ENCODE data around the gene CT47B1.
"Not testable (repeated sequence)": the region's sequence is repeated elsewhere in the genome, so short reads cannot be mapped to it uniquely, and the experiment has no call there.

The CT47B1 gene

GRCh38 chrX:120875766-120876165 is at the start of gene CT47B1:
Gene CT47B1 (minus strand): TSS chrX:120875866. CDS start chrX:120875670, 196 bp downstream.
- H3K9me3 Mint-ChIP-seq; H3K27me3 Mint-ChIP-seq; H3K4me1 Mint-ChIP-seq (ENCODE audit: low read depth); H3K36me3 Mint-ChIP-seq (ENCODE audit: low read depth); H3K27ac Mint-ChIP-seq; H3K4me3 Mint-ChIP-seq: not testable (repeated sequence)

DNA sequence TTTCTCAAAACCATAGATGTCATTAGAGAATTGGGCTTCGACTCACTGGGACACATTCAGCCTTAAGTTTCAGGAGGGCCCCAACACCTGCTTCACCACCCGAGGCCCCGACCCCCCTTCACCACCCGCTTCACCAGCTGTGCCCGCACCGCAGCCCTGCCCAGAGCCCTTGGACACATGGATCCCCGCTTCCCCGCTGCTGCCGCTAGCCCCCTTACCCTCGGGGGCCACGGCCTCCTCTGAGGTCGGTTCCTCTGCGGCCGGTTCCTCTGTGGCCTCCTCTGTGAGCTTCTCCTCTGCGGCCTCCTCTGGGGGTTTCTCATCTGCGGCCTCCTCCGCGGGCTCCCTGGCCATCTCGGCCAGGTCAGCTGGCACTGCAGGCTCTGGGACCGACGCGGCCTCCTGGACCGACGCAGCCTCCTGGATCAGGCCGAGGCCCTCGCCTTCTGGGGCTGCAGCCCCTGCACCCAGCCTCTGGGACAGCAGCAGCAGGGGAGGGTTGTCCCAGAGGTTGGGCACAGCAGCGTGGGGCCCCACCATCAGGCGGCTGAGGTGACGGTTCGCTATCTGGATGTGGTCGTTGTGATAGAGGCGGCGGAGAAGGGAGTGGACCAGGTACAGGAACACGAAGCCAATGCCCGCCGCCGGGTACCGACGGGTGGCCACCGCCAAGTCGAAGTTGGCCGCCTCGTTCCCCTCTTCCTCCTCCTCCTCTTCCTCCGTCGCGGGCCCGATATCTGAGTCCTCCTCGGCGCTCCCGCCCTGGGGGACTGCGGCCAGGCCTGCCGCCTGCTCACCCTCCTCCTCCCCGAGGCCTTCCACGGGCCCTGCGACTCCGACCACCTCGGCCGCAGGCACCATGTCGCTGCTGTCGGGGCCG is 748 bp downstream of the CT47B1 start:
- H3K4me1 Mint-ChIP-seq (ENCODE audit: low read depth), result no peaks in the 10 kb centered on the region
- H3K9me3 Mint-ChIP-seq, result no peaks in the 10 kb centered on the region
- H3K27ac Mint-ChIP-seq, result no peak overlapping the region
- H3K27me3 Mint-ChIP-seq, result peaks cover 2% of the 10 kb centered on the region
- H3K36me3 Mint-ChIP-seq (ENCODE audit: low read depth), result no peaks in the 10 kb centered on the region
- no peak overlapping the region for H3K4me3 Mint-ChIP-seq

DNA sequence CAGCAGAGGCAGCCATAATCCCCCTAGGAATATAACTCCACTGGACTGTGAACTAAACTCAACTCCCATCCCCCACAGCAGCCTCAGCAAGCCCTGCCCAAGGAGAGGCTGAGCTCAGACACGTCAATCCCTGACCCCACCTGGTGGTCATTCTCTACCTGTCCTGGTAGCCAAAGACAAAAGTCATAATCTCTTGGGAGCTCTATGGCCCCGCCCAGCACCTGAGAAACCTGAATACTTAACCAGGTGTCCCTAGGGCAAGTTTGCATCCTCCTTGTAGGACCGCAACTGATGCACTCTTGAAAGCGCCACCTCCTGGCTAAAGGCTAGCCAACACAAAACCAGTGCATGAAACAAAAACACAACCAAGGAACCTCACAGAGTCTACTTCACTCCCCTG is 18.4 kb downstream of the CT47B1 start:
- no peak overlapping the region for H3K4me3 Mint-ChIP-seq
- H3K36me3 Mint-ChIP-seq (ENCODE audit: low read depth), result no peaks in the 10 kb centered on the region
- H3K27ac Mint-ChIP-seq, result no peak overlapping the region
- no peaks in the 10 kb centered on the region for H3K4me1 Mint-ChIP-seq (ENCODE audit: low read depth)
- H3K9me3 Mint-ChIP-seq, result no peaks in the 10 kb centered on the region
- H3K27me3 Mint-ChIP-seq, result no peaks in the 10 kb centered on the region

DNA sequence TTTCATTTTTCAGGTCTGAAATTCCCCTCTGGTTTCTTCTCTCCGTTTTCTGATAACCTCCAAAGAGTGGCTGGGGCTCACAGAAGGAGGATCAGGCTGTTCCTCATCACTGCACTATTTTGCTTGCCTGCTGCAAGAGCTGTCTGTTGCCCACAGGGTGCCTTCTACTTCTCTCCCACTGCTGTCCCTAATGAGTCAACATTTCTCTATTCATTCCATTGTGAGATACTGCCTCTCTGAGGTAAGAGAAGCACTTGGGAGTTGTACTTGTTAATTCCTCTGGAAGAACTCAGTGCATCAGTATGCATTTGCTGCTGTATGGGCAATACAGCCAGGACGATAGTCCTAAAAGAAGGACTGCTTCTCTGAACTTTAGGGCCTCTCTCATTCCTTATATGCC is 34.8 kb downstream of the CT47B1 start:
- no peak overlapping the region for H3K4me3 Mint-ChIP-seq
- H3K27ac Mint-ChIP-seq, result no peak overlapping the region
- H3K36me3 Mint-ChIP-seq (ENCODE audit: low read depth), result no peaks in the 10 kb centered on the region
- no peaks in the 10 kb centered on the region for H3K4me1 Mint-ChIP-seq (ENCODE audit: low read depth)
- no peaks in the 10 kb centered on the region for H3K9me3 Mint-ChIP-seq
- no peaks in the 10 kb centered on the region for H3K27me3 Mint-ChIP-seq

GRCh38 chrX:120839491-120839890 is 36.2 kb downstream of the CT47B1 start:
- Mint-ChIP-seq H3K4me1 (ENCODE audit: low read depth) (no peaks in the 10 kb centered on the region), H3K27me3 (no peaks in the 10 kb centered on the region), H3K36me3 (ENCODE audit: low read depth) (no peaks in the 10 kb centered on the region), H3K4me3 (no peak overlapping the region), H3K27ac (no peak overlapping the region), H3K9me3 (no peaks in the 10 kb centered on the region)

DNA sequence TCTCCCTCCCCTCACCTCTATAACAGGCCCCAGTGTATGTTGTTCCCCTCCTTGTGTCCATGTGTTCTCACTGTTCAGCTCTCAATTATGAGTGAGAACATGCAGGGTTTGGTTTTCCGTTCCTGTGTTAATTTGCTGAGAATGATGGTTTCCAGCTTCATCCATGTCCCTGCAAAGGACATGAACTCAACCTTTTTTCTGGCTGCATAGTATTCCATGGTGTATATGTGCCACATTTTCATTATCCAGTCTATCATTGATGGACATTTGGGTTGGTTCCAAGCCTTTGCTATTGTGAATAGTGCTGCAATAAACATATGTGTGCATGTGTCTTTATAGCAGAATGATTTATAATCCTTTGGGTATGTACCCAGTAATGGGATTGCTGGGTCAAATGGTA is 48.5 kb downstream of the CT47B1 start:
- not testable (repeated sequence) for H3K4me1 Mint-ChIP-seq (ENCODE audit: low read depth); H3K4me3 Mint-ChIP-seq; H3K9me3 Mint-ChIP-seq; H3K27ac Mint-ChIP-seq; H3K27me3 Mint-ChIP-seq; H3K36me3 Mint-ChIP-seq (ENCODE audit: low read depth)

DNA sequence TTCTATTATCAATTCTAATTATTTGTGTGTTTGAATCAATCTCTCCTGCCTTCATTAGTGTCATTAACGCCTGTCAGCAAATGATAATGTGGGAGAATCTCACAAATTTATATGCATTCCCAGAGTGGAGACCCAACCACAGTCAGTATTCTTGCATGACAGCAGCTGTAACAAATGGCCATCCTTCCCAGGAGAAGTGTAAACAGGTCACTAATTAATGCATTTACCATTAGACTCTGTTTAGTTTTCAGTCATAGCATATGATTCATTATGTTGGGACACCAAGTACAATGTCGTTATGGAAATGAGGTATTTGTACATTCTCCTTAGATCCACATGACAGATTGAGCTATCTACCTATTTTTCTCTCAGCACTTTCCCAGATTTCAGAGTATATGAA is 50.5 kb downstream of the CT47B1 start:
- Mint-ChIP-seq H3K4me3 (no peak overlapping the region), H3K9me3 (no peaks in the 10 kb centered on the region), H3K4me1 (ENCODE audit: low read depth) (no peaks in the 10 kb centered on the region), H3K36me3 (ENCODE audit: low read depth) (no peaks in the 10 kb centered on the region), H3K27me3 (no peaks in the 10 kb centered on the region), H3K27ac (no peak overlapping the region)

GRCh38 chrX:120824021-120824420 is 51.6 kb downstream of the CT47B1 start:
- no peak overlapping the region for H3K27ac Mint-ChIP-seq
- no peaks in the 10 kb centered on the region for H3K27me3 Mint-ChIP-seq
- no peaks in the 10 kb centered on the region for H3K9me3 Mint-ChIP-seq
- no peak overlapping the region for H3K4me3 Mint-ChIP-seq
- H3K36me3 Mint-ChIP-seq (ENCODE audit: low read depth), result no peaks in the 10 kb centered on the region
- no peaks in the 10 kb centered on the region for H3K4me1 Mint-ChIP-seq (ENCODE audit: low read depth)

DNA sequence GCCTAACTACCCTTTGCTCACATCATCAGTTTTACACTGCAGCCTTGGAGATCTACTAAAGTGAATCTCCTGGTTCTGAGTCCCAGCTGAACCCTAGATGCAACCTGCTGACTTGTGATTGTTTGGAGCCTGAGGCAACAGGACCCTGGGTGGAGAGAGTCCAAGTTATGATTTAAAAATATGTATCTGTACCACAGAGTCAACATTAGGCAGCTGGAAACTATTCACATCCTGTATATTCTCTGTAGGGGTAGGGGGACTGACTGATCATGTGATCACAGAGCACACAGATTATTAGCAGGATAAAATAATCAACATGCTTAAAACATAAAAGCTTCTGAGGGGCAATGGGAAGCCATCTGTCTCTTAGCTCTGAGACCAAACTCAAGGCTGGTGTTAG is 52.1 kb downstream of the CT47B1 start:
- H3K4me3 Mint-ChIP-seq, result no peak overlapping the region
- H3K9me3 Mint-ChIP-seq, result no peaks in the 10 kb centered on the region
- H3K27ac Mint-ChIP-seq, result no peak overlapping the region
- H3K27me3 Mint-ChIP-seq, result no peaks in the 10 kb centered on the region
- no peaks in the 10 kb centered on the region for H3K4me1 Mint-ChIP-seq (ENCODE audit: low read depth)
- no peaks in the 10 kb centered on the region for H3K36me3 Mint-ChIP-seq (ENCODE audit: low read depth)

Data from stimulated activated naive CD8-positive, alpha-beta T cell treated with anti-CD3 and anti-CD28 coated beads, Interleukin-15, Interleukin-2, amounts not matched to agents 100 ng/mL and 50 ng/mL, for 24 hours (primary cell).